Uterus (tissue), 4 donors: ENCODE measurements around the gene XYLT1. TPM values are rescaled to one million over a fixed set of nuclear protein-coding genes. Genes with fewer than 3 reads are reported as not detected.

ENCODE experiments used
- DNase-seq, 2 donors: peaks; one replicate each; pipeline ENCODE4 v3.0.0-alpha.2; 2019 to 2020
- H3K27ac ChIP-seq, 2 donors: fragments of 200-600 bp; sonication (generic); 1 replicate in 1 of 2; 2 replicates in 1 of 2; pipeline ENCODE4 v1.5.1; 2016 to 2018
- H3K27me3 ChIP-seq, 2 donors: fragments of 200-600 bp; sonication (generic); one replicate each; pipeline ENCODE4 v1.5.1; 2018 to 2019; ENCODE audit warnings: control low read depth in 1 of 2
- H3K36me3 ChIP-seq, 2 donors: fragments of 200-600 bp; sonication (generic); one replicate each; pipeline ENCODE4 v1.5.1; 2019; ENCODE audit warnings: control low read depth in 1 of 2
- H3K4me1 ChIP-seq, 2 donors: fragments of 200-600 bp; sonication (generic); one replicate each; pipeline ENCODE4 v1.5.1; 2018 to 2019; ENCODE audit warnings: control low read depth in 1 of 2
- H3K4me3 ChIP-seq, 2 donors: fragments of 200-600 bp; sonication (generic); 1 replicate in 1 of 2; 2 replicates in 1 of 2; pipeline ENCODE4 v1.5.1; 2018 to 2019; ENCODE audit warnings: mild to moderate bottlenecking in 1 of 2
- H3K9me3 ChIP-seq, 2 donors: fragments of 200-600 bp; sonication (generic); one replicate each; pipeline ENCODE4 v1.5.1; 2019; ENCODE audit warnings: control low read depth in 1 of 2
- CTCF ChIP-seq, 4 experiments: fragments of 200-600 bp in 2 of 4; fragments of 450-650 bp in 2 of 4; sonication (generic) in 2 of 4; IDR thresholded peaks; one replicate each; pipeline ENCODE4 v1.5.1; 2016 to 2019; ENCODE audit warnings: antibody characterized with exemption in 4 of 4, mild to moderate bottlenecking in 2 of 4, moderate library complexity in 1 of 4
- POLR2A ChIP-seq, 2 donors: fragments of 450-650 bp; IDR thresholded peaks; one replicate each; pipeline ENCODE4 v1.6.1; 2016; ENCODE audit warnings: antibody characterized with exemption in 2 of 2, mild to moderate bottlenecking in 1 of 2, moderate library complexity in 1 of 2
- intact Hi-C: fragments of 100-400 bp; cut with DNase I; formaldehyde crosslinking; loops from one replicate; pipeline ENCODE4 v1.15.1; 2023; ENCODE audit warnings: low total_unique reads
- total RNA-seq, 4 donors: library from RNA; depleted of rRNA in 3 of 4; stranded (reverse); fragments of >200 nt in 3 of 4; gene quantifications; one replicate each; pipeline versions ENCODE4 v1.1.0 to v1.2.4, GENCODE V29; 2014 to 2023
- donor health status: DM: yes; HTN: yes; CAD: no.

XYLT1 gene
- total RNA-seq, 4 donors from 2014 or later, result 1.5 to 42.2 (median 15.7) TPM

- no peaks in the 10 kb centered on the region for H3K4me1 ChIP-seq
- H3K27ac ChIP-seq, result no peak overlapping the region
- TF ChIP-seq POLR2A (IDR thresholded peaks at IDR 0.05) (no peak), CTCF (IDR thresholded peaks at IDR 0.05) (no peak)
- DNase-seq, result no peak
- H3K27me3 ChIP-seq, result no peaks in the 10 kb centered on the region
- no peak overlapping the region for H3K4me3 ChIP-seq
- no peaks in the 10 kb centered on the region for H3K9me3 ChIP-seq
- no peaks in the 10 kb centered on the region for H3K36me3 ChIP-seq
- intact Hi-C loops, result no loop called here
Measured at GRCh38 chr16:17445421-17445820, 25.3 kb downstream of the XYLT1 start.

GRCh38 chr16:17444658-17445057 is 26.1 kb downstream of the XYLT1 start:
- intact Hi-C loops, result no loop called here
- TF ChIP-seq POLR2A (IDR thresholded peaks at IDR 0.05), result no peak
- TF ChIP-seq CTCF (IDR thresholded peaks at IDR 0.05), result no peak
- H3K27ac ChIP-seq, result no peak overlapping the region
- H3K27me3 ChIP-seq, result no peaks in the 10 kb centered on the region
- no peaks in the 10 kb centered on the region for H3K36me3 ChIP-seq
- H3K4me1 ChIP-seq, result no peaks in the 10 kb centered on the region
- H3K9me3 ChIP-seq, result no peaks in the 10 kb centered on the region
- no peak for DNase-seq
- no peak overlapping the region for H3K4me3 ChIP-seq

- intact Hi-C loops, result no loop called here
- Histone ChIP-seq H3K4me1 (no peaks in the 10 kb centered on the region), H3K9me3 (no peaks in the 10 kb centered on the region), H3K27ac (no peak overlapping the region), H3K4me3 (no peak overlapping the region), H3K27me3 (no peaks in the 10 kb centered on the region), H3K36me3 (no peaks in the 10 kb centered on the region)
- no peak for DNase-seq
- no peak for TF ChIP-seq CTCF (IDR thresholded peaks at IDR 0.05)
- no peak for TF ChIP-seq POLR2A (IDR thresholded peaks at IDR 0.05)
Measured at GRCh38 chr16:17440131-17440530, 30.6 kb downstream of the XYLT1 start.

GRCh38 chr16:17439580-17439979 is 31.2 kb downstream of the XYLT1 start:
- Histone ChIP-seq H3K27ac (no peak overlapping the region), H3K27me3 (no peaks in the 10 kb centered on the region), H3K36me3 (no peaks in the 10 kb centered on the region), H3K9me3 (no peaks in the 10 kb centered on the region), H3K4me1 (no peaks in the 10 kb centered on the region), H3K4me3 (no peak overlapping the region)
- intact Hi-C loops, result no loop called here
- no peak for DNase-seq
- no peak for TF ChIP-seq CTCF (IDR thresholded peaks at IDR 0.05)
- TF ChIP-seq POLR2A (IDR thresholded peaks at IDR 0.05), result no peak

- no peaks in the 10 kb centered on the region for H3K27me3 ChIP-seq
- H3K9me3 ChIP-seq, result no peaks in the 10 kb centered on the region
- no peak overlapping the region for H3K27ac ChIP-seq
- TF ChIP-seq POLR2A (IDR thresholded peaks at IDR 0.05), result no peak
- no peak for TF ChIP-seq CTCF (IDR thresholded peaks at IDR 0.05)
- H3K4me3 ChIP-seq, result no peak overlapping the region
- no peaks in the 10 kb centered on the region for H3K4me1 ChIP-seq
- intact Hi-C loops, result no loop called here
- H3K36me3 ChIP-seq, result no peaks in the 10 kb centered on the region
- DNase-seq, result no peak
Measured at GRCh38 chr16:17437981-17438380, 32.8 kb downstream of the XYLT1 start.
